Fibroblast of mammary gland (primary cell): ENCODE data around the gene CHP2.
"Not testable (repeated sequence)": the region's sequence is repeated elsewhere in the genome, so short reads cannot be mapped to it uniquely, and the experiment has no call there.

ENCODE experiments used
- DNase-seq: peaks from one replicate; pipeline ENCODE4 v3.0.0-alpha.2; 2010; ENCODE audit warnings: low read depth
- H3K4me3 ChIP-seq: 2 replicates; pipeline ENCODE4 v1.5.1; 2011; ENCODE audit warnings: low read depth, mild to moderate bottlenecking, low read length, moderate library complexity; ENCODE audit not compliant: control insufficient read depth
- CTCF ChIP-seq: conservative IDR thresholded peaks from 2 replicates; pipeline ENCODE4 v1.5.1; 2011; ENCODE audit warnings: low read depth, low read length, inconsistent platforms; ENCODE audit not compliant: control insufficient read depth, insufficient read depth

The CHP2 gene

GRCh38 chr16:23711785-23712184 lies 43.0 kb upstream of the CHP2 start:
- no peak overlapping the region for H3K4me3 ChIP-seq
- no peak for DNase-seq
- no peak for TF ChIP-seq CTCF

- no peak within 1 kb of the TSS for H3K4me3 ChIP-seq
- no peak for DNase-seq
- TF ChIP-seq CTCF, result no peak
These were observed 41.9 kb upstream of the CHP2 start, which contains the start of gene ERN2 for GRCh38 chr16:23712976-23713375. Gene ERN2 (minus strand): TSS chr16:23713222. CDS start chr16:23713187, 35 bp downstream.

GRCh38 chr16:23716484-23716883 lies 38.3 kb upstream of the CHP2 start:
- no peak for TF ChIP-seq CTCF
- no peak for DNase-seq
- H3K4me3 ChIP-seq, result no peak overlapping the region

- not testable (repeated sequence) for DNase-seq, H3K4me3 ChIP-seq
These were observed 32.1 kb upstream of the CHP2 start for GRCh38 chr16:23722613-23723240.

GRCh38 chr16:23724096-23724784 lies 30.6 kb upstream of the CHP2 start:
- no peak overlapping the region for H3K4me3 ChIP-seq
- no peak for TF ChIP-seq CTCF
- no peak for DNase-seq

- H3K4me3 ChIP-seq, result no peak overlapping the region
- TF ChIP-seq CTCF, result no peak
- no peak for DNase-seq
These were observed 30.1 kb upstream of the CHP2 start for GRCh38 chr16:23724785-23725131.

GRCh38 chr16:23726710-23727109 lies 28.1 kb upstream of the CHP2 start:
- no peak for DNase-seq
- H3K4me3 ChIP-seq, result no peak overlapping the region
- TF ChIP-seq CTCF, result no peak
